Measurements from ENCODE around the gene WDR64. TPM values are rescaled to one million over a fixed set of nuclear protein-coding genes. Genes with fewer than 3 reads are reported as not detected.
A peak's percentile ranks its signal among the peaks of the same experiment; 100 is the strongest.

Gene WDR64
- total RNA-seq, 1 experiment from 2014 or later = not detected

- no peaks in the 10 kb centered on the region for H3K9me2 ChIP-seq (ENCODE audit: insufficient read depth)
- intact Hi-C loops (cut with micrococcal nuclease; ENCODE audit: unreplicated experiment) = loop anchor here (1.0 to 10.0 kb wide), 3 partner anchors 43 to 110 kb away; partner anchors contain the start of genes CHML and OPN3
- peak overlapping the region; percentile 98 for H3K4me2 ChIP-seq
- no peaks in the 10 kb centered on the region for H3K27me3 ChIP-seq (ENCODE audit: insufficient read depth, low read depth)
- ChIA-PET POLR2A (ENCODE audit: unreplicated experiment) (interaction anchor here (0.7 kb wide), 1 partner anchor 117 kb away, joined by 4 read pairs; no protein-coding TSS in a partner anchor), CTCF (no interaction called here)
- H4K20me1 ChIP-seq (ENCODE audit: insufficient read depth) = no peaks in the 10 kb centered on the region
- no peaks in the 10 kb centered on the region for H3K36me3 ChIP-seq (ENCODE audit: low read depth)
- peak overlapping the region; percentile 74 for H2AFZ ChIP-seq
- peak overlapping the region; percentile 94 for H3K27ac ChIP-seq
- no peak for TF ChIP-seq CTCF (conservative IDR thresholded peaks at IDR 0.05)
- peaks cover 35% of the 10 kb centered on the region for H3K4me1 ChIP-seq (replicated peaks; ENCODE audit: insufficient read depth)
- peak; percentile 22 to 95 for DNase-seq
- H3F3A ChIP-seq (ENCODE audit: insufficient read depth, low read depth) = peaks cover 30% of the 10 kb centered on the region
- H3K9me3 ChIP-seq (ENCODE audit: insufficient read depth, low read depth) = peaks cover 10% of the 10 kb centered on the region; the same call in 1 of the 2 replicates
- BruUV-seq (replicated peaks) = no TSS peak
- H3K4me3 ChIP-seq = peak overlapping the region; percentile 60
- H3K79me2 ChIP-seq (ENCODE audit: low read depth) = no peaks in the 10 kb centered on the region
These were observed 98.0 kb downstream of the WDR64 start for GRCh38 chr1:241749945-241750695.

GRCh38 chr1:241751524-241751923 lies 99.4 kb downstream of the WDR64 start:
- Histone ChIP-seq H3K27ac (no peak overlapping the region), H3K9me3 (ENCODE audit: insufficient read depth, low read depth) (peaks cover 10% of the 10 kb centered on the region; the same call in 1 of the 2 replicates), H3K4me2 (no peak overlapping the region), H4K20me1 (ENCODE audit: insufficient read depth) (no peaks in the 10 kb centered on the region), H3K4me3 (no peak overlapping the region), H3K27me3 (ENCODE audit: insufficient read depth, low read depth) (no peaks in the 10 kb centered on the region), H2AFZ (no peak overlapping the region), H3K79me2 (ENCODE audit: low read depth) (no peaks in the 10 kb centered on the region), H3K4me1 (replicated peaks; ENCODE audit: insufficient read depth) (peaks cover 35% of the 10 kb centered on the region), H3K36me3 (ENCODE audit: low read depth) (no peaks in the 10 kb centered on the region), H3K9me2 (ENCODE audit: insufficient read depth) (no peaks in the 10 kb centered on the region), H3F3A (ENCODE audit: insufficient read depth, low read depth) (peaks cover 30% of the 10 kb centered on the region)
- POLR2A ChIA-PET (ENCODE audit: unreplicated experiment) = no interaction called here
- BruUV-seq (replicated peaks) = no TSS peak
- CTCF ChIA-PET = interaction anchor here (0.6 kb wide), 1 partner anchor 31 kb away, joined by 3 read pairs; no protein-coding TSS in a partner anchor
- no peak for DNase-seq
- TF ChIP-seq CTCF (conservative IDR thresholded peaks at IDR 0.05) (no peak), EZH2 (IDR thresholded peaks at IDR 0.05; ENCODE audit: low read depth) (no peak)
- intact Hi-C loops (cut with micrococcal nuclease; ENCODE audit: unreplicated experiment) = loop anchor here (10.0 kb wide), 1 partner anchor 53 kb away; no protein-coding TSS in a partner anchor

- no TSS peak for BruUV-seq (replicated peaks)
- Histone ChIP-seq H3K27ac (no peak overlapping the region), H3K9me2 (ENCODE audit: insufficient read depth) (no peaks in the 10 kb centered on the region), H3K9me3 (ENCODE audit: insufficient read depth, low read depth) (no peaks in the 10 kb centered on the region), H3K36me3 (ENCODE audit: low read depth) (no peaks in the 10 kb centered on the region), H3K4me3 (no peak overlapping the region), H2AFZ (no peak overlapping the region), H4K20me1 (ENCODE audit: insufficient read depth) (no peaks in the 10 kb centered on the region), H3K79me2 (ENCODE audit: low read depth) (no peaks in the 10 kb centered on the region), H3K27me3 (ENCODE audit: insufficient read depth, low read depth) (no peaks in the 10 kb centered on the region), H3K4me1 (replicated peaks; ENCODE audit: insufficient read depth) (no peaks in the 10 kb centered on the region), H3K4me2 (no peak overlapping the region), H3F3A (ENCODE audit: insufficient read depth, low read depth) (no peaks in the 10 kb centered on the region)
- POLR2A ChIA-PET (ENCODE audit: unreplicated experiment) = no interaction called here
- no peak for DNase-seq
- intact Hi-C loops (cut with micrococcal nuclease; ENCODE audit: unreplicated experiment) = no loop called here
- CTCF ChIA-PET = no interaction called here
- TF ChIP-seq CTCF (conservative IDR thresholded peaks at IDR 0.05) (no peak), EZH2 (IDR thresholded peaks at IDR 0.05; ENCODE audit: low read depth) (no peak)
These were observed 110.7 kb downstream of the WDR64 start for GRCh38 chr1:241762713-241763339.
